Measurements from ENCODE around the gene RSL1D1.

- TF ChIP-seq, protein P1, sequence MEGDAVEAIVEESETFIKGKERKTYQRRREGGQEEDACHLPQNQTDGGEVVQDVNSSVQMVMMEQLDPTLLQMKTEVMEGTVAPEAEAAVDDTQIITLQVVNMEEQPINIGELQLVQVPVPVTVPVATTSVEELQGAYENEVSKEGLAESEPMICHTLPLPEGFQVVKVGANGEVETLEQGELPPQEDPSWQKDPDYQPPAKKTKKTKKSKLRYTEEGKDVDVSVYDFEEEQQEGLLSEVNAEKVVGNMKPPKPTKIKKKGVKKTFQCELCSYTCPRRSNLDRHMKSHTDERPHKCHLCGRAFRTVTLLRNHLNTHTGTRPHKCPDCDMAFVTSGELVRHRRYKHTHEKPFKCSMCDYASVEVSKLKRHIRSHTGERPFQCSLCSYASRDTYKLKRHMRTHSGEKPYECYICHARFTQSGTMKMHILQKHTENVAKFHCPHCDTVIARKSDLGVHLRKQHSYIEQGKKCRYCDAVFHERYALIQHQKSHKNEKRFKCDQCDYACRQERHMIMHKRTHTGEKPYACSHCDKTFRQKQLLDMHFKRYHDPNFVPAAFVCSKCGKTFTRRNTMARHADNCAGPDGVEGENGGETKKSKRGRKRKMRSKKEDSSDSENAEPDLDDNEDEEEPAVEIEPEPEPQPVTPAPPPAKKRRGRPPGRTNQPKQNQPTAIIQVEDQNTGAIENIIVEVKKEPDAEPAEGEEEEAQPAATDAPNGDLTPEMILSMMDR (IDR thresholded peaks at IDR 0.05): no peak
- no peak for TF ChIP-seq POLR2A (IDR thresholded peaks at IDR 0.05)
Observed at GRCh38 chr16:11794996-11795886, 56.1 kb downstream of the RSL1D1 start.

All from heart left ventricle (tissue), 13 donors.